Prostate gland (tissue), 2 donors: ENCODE data around the gene GRPEL2.

Experiments
- CTCF ChIP-seq, 4 experiments: fragments of 200-600 bp in 2 of 4; fragments of 450-650 bp in 2 of 4; sonication (generic) in 2 of 4; IDR thresholded peaks; 1 replicate in 3 of 4; 2 replicates in 1 of 4; pipeline ENCODE4 v1.5.1; 2016 to 2019; ENCODE audit warnings: antibody characterized with exemption in 4 of 4, mild to moderate bottlenecking in 2 of 4, moderate library complexity in 2 of 4
- POLR2A ChIP-seq: fragments of 450-650 bp; IDR thresholded peaks from one replicate; pipeline ENCODE4 v1.6.1; 2016; ENCODE audit warnings: antibody characterized with exemption, mild to moderate bottlenecking

GRCh38 chr5:149341876-149342275 lies 3.4 kb upstream of the GRPEL2 start:
- TF ChIP-seq POLR2A (no peak), CTCF (IDR thresholded peaks at IDR 0.05) (no peak)
